IMR-90 (cell line): ENCODE data around the gene PINLYP. TPM values are rescaled to one million over a fixed set of nuclear protein-coding genes. Genes with fewer than 3 reads are reported as not detected.
A peak's percentile ranks its signal among the peaks of the same experiment; 100 is the strongest.

Experiments used
- ATAC-seq: fragments of 200-7000 bp; cut with Tn5 transposase; 2 replicates; pipeline ENCODE4 v1.9.1; 2020; ENCODE audit warnings: low read depth, mild to moderate bottlenecking, moderate library complexity
- BruUV-seq: library from RNA; stranded (reverse); fragments of 400-500 nt; replicated peaks from 2 replicates; lab custom pipeline; 2021; lab: Mats Ljungman, UMichigan
- CTCF ChIA-PET: fragments of 300-600 bp; formaldehyde crosslinking; extraction: SDS; loops from one replicate; lab custom pipeline; 2021; ENCODE audit warnings: antibody characterized with exemption; lab: Yijun Ruan, JAX
- POLR2A ChIA-PET: fragments of 300-600 bp; sonication (Branson Sonifier 250); formaldehyde crosslinking; loops from one replicate; lab custom pipeline; 2022; ENCODE audit warnings: antibody characterized with exemption; ENCODE audit not compliant: unreplicated experiment; lab: Charles Lee
- DNase-seq: peaks from one replicate; pipeline ENCODE4 v3.0.0; 2013
- H2AFZ ChIP-seq: replicated peaks from 2 replicates; pipeline ENCODE3; 2013; ENCODE audit warnings: low read length, mild to moderate bottlenecking; ENCODE audit not compliant: poor library complexity
- H2AK5ac ChIP-seq: 2 replicates; pipeline ENCODE4 v1.6.1; 2013; ENCODE audit warnings: low read depth, low read length, inconsistent platforms
- H2AK9ac ChIP-seq: replicated peaks from 2 replicates; pipeline ENCODE3; 2013; ENCODE audit warnings: mild to moderate bottlenecking, low read depth, low read length, moderate library complexity; ENCODE audit not compliant: poor library complexity
- H2BK120ac ChIP-seq: 2 replicates; pipeline ENCODE4 v1.6.1; 2013; ENCODE audit warnings: low read depth, low read length, inconsistent platforms
- H2BK15ac ChIP-seq: 3 replicates; pipeline ENCODE4 v1.6.1; 2013; ENCODE audit warnings: low read depth, low read length, inconsistent platforms
- H2BK20ac ChIP-seq: 2 replicates; pipeline ENCODE4 v1.6.1; 2013; ENCODE audit warnings: low read depth, mild to moderate bottlenecking, inconsistent platforms, low read length, moderate library complexity
- H2BK5ac ChIP-seq: 2 replicates; pipeline ENCODE4 v1.6.1; 2013; ENCODE audit warnings: mild to moderate bottlenecking, low read depth, low read length, inconsistent platforms; ENCODE audit not compliant: poor library complexity, severe bottlenecking
- H3K14ac ChIP-seq: replicated peaks from 2 replicates; pipeline ENCODE4 v1.6.1; 2013; ENCODE audit warnings: low read depth, low read length, inconsistent platforms
- H3K18ac ChIP-seq: 2 replicates; pipeline ENCODE4 v1.6.1; 2013; ENCODE audit warnings: low read depth, low read length, control low read depth
- H3K23ac ChIP-seq: 2 replicates; pipeline ENCODE4 v1.6.1; 2013; ENCODE audit warnings: low read depth, low read length, inconsistent platforms
- H3K27ac ChIP-seq: 2 replicates; pipeline ENCODE4 v1.5.1; 2013; ENCODE audit warnings: mild to moderate bottlenecking, control low read depth, low read length; ENCODE audit not compliant: insufficient read depth
- H3K27me3 ChIP-seq: 2 replicates; pipeline ENCODE4 v1.6.1; 2013; ENCODE audit warnings: low read length; ENCODE audit not compliant: control insufficient read depth, insufficient read depth
- H3K36me3 ChIP-seq: 2 replicates; pipeline ENCODE4 v1.6.1; 2013; ENCODE audit warnings: low read length, mixed read lengths; ENCODE audit not compliant: control insufficient read depth, insufficient read depth
- H3K4ac ChIP-seq: 2 replicates; pipeline ENCODE4 v1.6.1; 2013; ENCODE audit warnings: low read depth, low read length, inconsistent platforms
- H3K4me1 ChIP-seq: 2 replicates; pipeline ENCODE4 v1.6.1; 2013; ENCODE audit warnings: low read length, mixed read lengths; ENCODE audit not compliant: control insufficient read depth, insufficient read depth
- H3K4me2 ChIP-seq: 2 replicates; pipeline ENCODE4 v1.6.1; 2013; ENCODE audit warnings: low read depth, mild to moderate bottlenecking, control low read depth, low read length, moderate library complexity
- H3K4me3 ChIP-seq: 2 replicates; pipeline ENCODE4 v1.5.1; 2013; ENCODE audit warnings: low read depth, mild to moderate bottlenecking, control low read depth, low read length, moderate library complexity; ENCODE audit not compliant: insufficient read depth
- H3K56ac ChIP-seq: 2 replicates; pipeline ENCODE4 v1.6.1; 2013; ENCODE audit warnings: low read length, inconsistent platforms; ENCODE audit not compliant: insufficient read depth; ENCODE audit errors: extremely low read depth
- H3K79me1 ChIP-seq, 2 experiments: 2 replicates each; pipeline ENCODE4 v1.6.1; 2013; ENCODE audit warnings: low read length in 2 of 2, inconsistent platforms in 1 of 2, low read depth in 1 of 2
- H3K9ac ChIP-seq: 2 replicates; pipeline ENCODE4 v1.6.1; 2013; ENCODE audit warnings: low read depth, low read length, control low read depth
- H3K9me1 ChIP-seq: 2 replicates; pipeline ENCODE4 v1.6.1; 2013; ENCODE audit warnings: low read length, inconsistent platforms; ENCODE audit not compliant: insufficient read depth
- H3K9me3 ChIP-seq: 2 replicates; pipeline ENCODE4 v1.6.1; 2013; ENCODE audit warnings: low read length; ENCODE audit not compliant: control insufficient read depth, insufficient read depth
- H4K20me1 ChIP-seq: 2 replicates; pipeline ENCODE4 v1.6.1; 2013; ENCODE audit warnings: low read length, inconsistent platforms; ENCODE audit not compliant: insufficient read depth
- H4K5ac ChIP-seq: 2 replicates; pipeline ENCODE4 v1.6.1; 2013; ENCODE audit warnings: mild to moderate bottlenecking, low read depth, low read length, control low read depth
- H4K8ac ChIP-seq, 2 experiments: 2 replicates each; pipeline ENCODE4 v1.6.1; 2013; ENCODE audit warnings: low read depth in 2 of 2, low read length in 2 of 2, control low read depth in 1 of 2, inconsistent platforms in 1 of 2
- H4K91ac ChIP-seq: 2 replicates; pipeline ENCODE4 v1.6.1; 2013; ENCODE audit warnings: low read depth, low read length, inconsistent platforms; ENCODE audit not compliant: insufficient read depth
- CTCF ChIP-seq: conservative IDR thresholded peaks from 2 replicates; pipeline ENCODE4 v1.5.1; 2012; ENCODE audit warnings: mild to moderate bottlenecking, low read depth, low read length, improper control_type of control experiment
- FOS ChIP-seq: fragments of 150-350 bp; IDR thresholded peaks from 2 replicates; pipeline ENCODE4 v1.6.1; 2016; ENCODE audit warnings: low read depth, low read length
- MAFK ChIP-seq: IDR thresholded peaks from 2 replicates; pipeline ENCODE4 v1.6.1; 2012; ENCODE audit warnings: low read depth, low read length, improper control_type of control experiment
- MXI1 ChIP-seq: IDR thresholded peaks from 2 replicates; pipeline ENCODE4 v1.6.1; 2012; ENCODE audit warnings: low read depth, mild to moderate bottlenecking, low read length, moderate library complexity, borderline replicate concordance
- NFE2L2 ChIP-seq: fragments of 150-350 bp; IDR thresholded peaks from 2 replicates; pipeline ENCODE4 v1.6.1; 2016; ENCODE audit warnings: low read depth, mild to moderate bottlenecking, low read length
- POLR2A ChIP-seq: IDR thresholded peaks from 2 replicates; pipeline ENCODE4 v1.6.1; 2012; ENCODE audit warnings: mild to moderate bottlenecking, low read depth, low read length
- USF2 ChIP-seq: fragments of 150-350 bp; IDR thresholded peaks from 2 replicates; pipeline ENCODE4 v1.6.1; 2017; ENCODE audit warnings: mild to moderate bottlenecking, antibody characterized with exemption, low read length, low read depth
- WGBS, 2 experiments: methylation state at CpG; one replicate each; pipeline versions ENCODE4 v1.1.5 to v1.1.7; 2013; ENCODE audit warnings: missing lambda C conversion rate in 2 of 2; ENCODE audit not compliant: insufficient read length in 1 of 2; ENCODE audit errors: extremely low coverage in 2 of 2; 5-methylcytosine and 5-hydroxymethylcytosine counted together
- dilution Hi-C: fragments of 300-500 bp; cut with HindIII; formaldehyde crosslinking; loops from one replicate; pipeline ENCODE4 v1.14.3; 2018; ENCODE audit warnings: low sequenced_read_pairs; ENCODE audit not compliant: unreplicated experiment
- in situ Hi-C: fragments of 300-500 bp; cut with MboI; formaldehyde crosslinking; loops from 3 replicates; pipeline ENCODE4 v1.14.3; 2019; ENCODE audit warnings: low sequenced_read_pairs, inconsistent platforms, mixed read lengths
- intact Hi-C: fragments of 100-400 bp; cut with micrococcal nuclease; formaldehyde crosslinking; loops from 2 replicates; pipeline ENCODE4 v1.10.0; 2022
- polyA plus RNA-seq, 3 experiments: library from polyadenylated mRNA; depleted of rRNA; stranded (reverse); fragments of >200 nt; gene quantifications; 2 replicates each; pipeline ENCODE4 v1.2.3, GENCODE V29; 2012; ENCODE audit warnings: low replicate concordance in 1 of 3
- total RNA-seq: library from RNA; depleted of rRNA; stranded (reverse); fragments of >200 nt; gene quantifications from 2 replicates; pipeline ENCODE4 v1.2.3, GENCODE V29; 2012

PINLYP gene
- total and polyA plus RNA-seq, 2 of the 4 experiments (the other 2 are of a cell fraction), result 0.54 to 1.4 TPM

- no peak overlapping the region for H3K18ac ChIP-seq
- H2AFZ ChIP-seq, result no peak overlapping the region
- CTCF ChIA-PET, result interaction anchor here (1.5 kb wide), 1 partner anchor 25 kb away, joined by 3 read pairs; no protein-coding TSS in a partner anchor
- H3K4ac ChIP-seq, result peak overlapping the region; percentile 8
- H3K4me3 ChIP-seq, result no peak overlapping the region
- no peak overlapping the region for H3K23ac ChIP-seq
- no peak overlapping the region for H3K56ac ChIP-seq
- H3K4me1 ChIP-seq, result peaks cover 5% of the 10 kb centered on the region
- H4K8ac ChIP-seq, result peak overlapping the region in 1 of 2 experiments; percentile 27; a peak in 1 of 4 replicates
- H3K36me3 ChIP-seq, result peaks cover 9% of the 10 kb centered on the region
- no peak overlapping the region for H3K27ac ChIP-seq
- peaks cover 6% of the 10 kb centered on the region; the same call in 1 of the 2 replicates for H4K20me1 ChIP-seq
- POLR2A ChIA-PET, result no interaction called here
- no peak overlapping the region for H4K5ac ChIP-seq
- intact Hi-C loops, result loop anchor here (2.0 kb wide), 1 partner anchor 34 kb away; no protein-coding TSS in a partner anchor
- H2BK120ac ChIP-seq, result peak overlapping the region; percentile 66; the same call in 1 of the 2 replicates
- DNase-seq (peak; percentile 52), ATAC-seq (peak; percentile 25; the same call in 1 of the 2 replicates)
- WGBS, 2 experiments, result 100% methylated on average over 2 of the region's 6 CpGs; no CpG with 5 or more reads in 1 of the 2 experiments
- H3K4me2 ChIP-seq, result no peak overlapping the region
- peaks cover 29% of the 10 kb centered on the region for H3K9me1 ChIP-seq
- H3K9me3 ChIP-seq, result no peaks in the 10 kb centered on the region
- H4K91ac ChIP-seq, result no peak overlapping the region
- H2BK5ac ChIP-seq, result no peak overlapping the region
- no peak overlapping the region for H3K14ac ChIP-seq
- dilution Hi-C loops, result no loop called here
- TF ChIP-seq NFE2L2 (no peak), MAFK (no peak), MXI1 (no peak), USF2 (no peak), POLR2A (no peak), FOS (no peak), CTCF (0 out of 2 replicates have a peak, but pooled peaks have one; percentile 9)
- in situ Hi-C loops, result no loop called here
- H2BK20ac ChIP-seq, result no peak overlapping the region; the same call in 1 of the 2 replicates
- no peak overlapping the region for H3K9ac ChIP-seq
- 0 out of 3 replicates have a peak overlapping the region, but pooled peaks have one; percentile 28 for H2BK15ac ChIP-seq
- no TSS peak for BruUV-seq
- H3K79me1 ChIP-seq, result peaks cover 13 to 54% of the 10 kb centered on the region in 2 experiments
- peak overlapping the region; percentile 23 for H2AK9ac ChIP-seq
- H2AK5ac ChIP-seq, result peak overlapping the region; percentile 5; the same call in 1 of the 2 replicates
- no peaks in the 10 kb centered on the region for H3K27me3 ChIP-seq
Observed at GRCh38 chr19:43560687-43561086, 14.9 kb upstream of the PINLYP start.
